Measurements from ENCODE around the gene CST9L.

Gene CST9L

DNA sequence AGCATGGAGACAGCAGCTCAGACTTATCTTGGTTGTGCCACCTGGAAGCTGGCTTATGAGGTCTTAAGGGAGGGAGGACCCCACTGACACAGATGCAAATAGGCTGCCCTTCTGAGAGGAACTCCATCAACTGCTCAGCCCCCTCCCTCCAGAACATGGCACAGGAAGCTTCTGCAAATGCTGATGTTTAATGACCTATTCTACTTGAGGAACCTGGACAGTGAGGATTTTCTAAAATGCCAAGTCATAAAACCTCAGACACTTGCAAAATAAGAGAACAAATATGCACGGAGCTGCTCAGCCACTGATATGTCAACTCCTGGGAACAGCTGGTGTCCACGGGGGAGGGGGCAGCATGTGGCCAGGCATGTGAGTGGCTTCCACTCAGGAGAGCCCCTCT, 34.0 kb upstream of the CST9L start:
- no peak overlapping the region for H3K9ac ChIP-seq (ENCODE audit: low read length)
- no peak overlapping the region for H2BK120ac ChIP-seq (ENCODE audit: insufficient read depth, low read length, poor library complexity)
- no peak overlapping the region for H3K23ac ChIP-seq (ENCODE audit: low read length)
- H3K27ac ChIP-seq (ENCODE audit: low read depth, low read length), result no peak overlapping the region
- no peak overlapping the region for H4K8ac ChIP-seq (ENCODE audit: low read depth, low read length)
- H4K91ac ChIP-seq (ENCODE audit: low read depth, low read length), result no peak overlapping the region
- H3K27me3 ChIP-seq (ENCODE audit: insufficient read depth, low read length), result no peaks in the 10 kb centered on the region
- no peak overlapping the region for H2BK12ac ChIP-seq (ENCODE audit: low read length)
- no peak overlapping the region for H3K14ac ChIP-seq (ENCODE audit: low read length)
- H3K4me1 ChIP-seq (ENCODE audit: control insufficient read depth in 1 of 2, insufficient read depth in 2 of 2, low read length in 2 of 2), result peaks cover 2 to 4% of the 10 kb centered on the region in 2 experiments
- peaks cover 4% of the 10 kb centered on the region for H3K9me3 ChIP-seq (ENCODE audit: insufficient read depth, low read depth, low read length)
- no peak overlapping the region for H3K4me3 ChIP-seq (ENCODE audit: low read depth, low read length)
- H4K12ac ChIP-seq (ENCODE audit: low read depth, low read length), result no peak overlapping the region
- no peaks in the 10 kb centered on the region for H3K79me2 ChIP-seq (ENCODE audit: control insufficient read depth, insufficient read depth, low read length, poor library complexity)
- no peak overlapping the region for H3K4ac ChIP-seq (ENCODE audit: low read depth, low read length)
- no peak overlapping the region for H2AFZ ChIP-seq (ENCODE audit: insufficient read depth, low read length, poor library complexity)
- H3K18ac ChIP-seq (ENCODE audit: low read length), result no peak overlapping the region
- no peaks in the 10 kb centered on the region for H3K36me3 ChIP-seq (ENCODE audit: control insufficient read depth in 1 of 2, insufficient read depth in 2 of 2, low read length in 2 of 2)
- H2AK5ac ChIP-seq (ENCODE audit: low read length), result no peak overlapping the region
- H3K79me1 ChIP-seq (ENCODE audit: low read length), result no peaks in the 10 kb centered on the region
- DNase-seq, result no peak
- H2BK5ac ChIP-seq (ENCODE audit: low read depth, low read length, poor library complexity), result no peak overlapping the region
- H3K4me2 ChIP-seq (ENCODE audit: low read length), result no peak overlapping the region
- no CpG with 5 or more reads among the region's 2 CpGs for WGBS (ENCODE audit: extremely low coverage, insufficient coverage, insufficient read length)

DNA sequence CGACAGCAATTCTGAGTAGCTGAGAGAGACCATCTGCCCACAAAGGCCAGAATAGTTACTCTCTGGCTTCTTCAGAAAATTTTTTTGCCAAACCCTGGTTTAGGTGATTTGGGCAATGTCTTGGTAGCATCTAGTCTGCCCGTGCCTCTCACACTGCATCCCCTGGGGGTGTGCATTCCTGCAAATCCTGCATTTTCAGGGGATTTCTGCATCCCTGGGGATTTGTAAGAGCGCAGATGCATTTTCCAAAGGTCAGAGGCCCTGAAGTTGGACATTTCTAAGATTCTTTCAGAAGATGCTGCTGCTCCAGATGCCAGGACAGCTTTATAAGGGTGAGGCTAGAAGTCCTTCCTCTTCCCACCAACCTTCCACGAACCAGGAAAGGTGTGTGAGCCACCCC, 33.4 kb upstream of the CST9L start:
- H3K14ac ChIP-seq (ENCODE audit: low read length), result no peak overlapping the region
- H4K91ac ChIP-seq (ENCODE audit: low read depth, low read length), result no peak overlapping the region
- no peak overlapping the region for H4K12ac ChIP-seq (ENCODE audit: low read depth, low read length)
- H3K27ac ChIP-seq (ENCODE audit: low read depth, low read length), result no peak overlapping the region
- no peaks in the 10 kb centered on the region for H3K79me2 ChIP-seq (ENCODE audit: control insufficient read depth, insufficient read depth, low read length, poor library complexity)
- H2BK5ac ChIP-seq (ENCODE audit: low read depth, low read length, poor library complexity), result no peak overlapping the region
- no peak overlapping the region for H3K4me2 ChIP-seq (ENCODE audit: low read length)
- no peak overlapping the region for H4K8ac ChIP-seq (ENCODE audit: low read depth, low read length)
- no peak overlapping the region for H3K4ac ChIP-seq (ENCODE audit: low read depth, low read length)
- no peak overlapping the region for H2BK120ac ChIP-seq (ENCODE audit: insufficient read depth, low read length, poor library complexity)
- no peaks in the 10 kb centered on the region for H3K36me3 ChIP-seq (ENCODE audit: control insufficient read depth in 1 of 2, insufficient read depth in 2 of 2, low read length in 2 of 2)
- peaks cover 2 to 4% of the 10 kb centered on the region in 2 experiments for H3K4me1 ChIP-seq (ENCODE audit: control insufficient read depth in 1 of 2, insufficient read depth in 2 of 2, low read length in 2 of 2)
- WGBS (ENCODE audit: extremely low coverage, insufficient coverage, insufficient read length), result no CpG with 5 or more reads among the region's 4 CpGs
- H3K18ac ChIP-seq (ENCODE audit: low read length), result no peak overlapping the region
- peak in 1 of 2 donors; percentile 10 for DNase-seq
- no peak overlapping the region for H3K23ac ChIP-seq (ENCODE audit: low read length)
- no peak overlapping the region for H2BK12ac ChIP-seq (ENCODE audit: low read length)
- H3K27me3 ChIP-seq (ENCODE audit: insufficient read depth, low read length), result no peaks in the 10 kb centered on the region
- no peak overlapping the region for H2AFZ ChIP-seq (ENCODE audit: insufficient read depth, low read length, poor library complexity)
- H3K79me1 ChIP-seq (ENCODE audit: low read length), result no peaks in the 10 kb centered on the region
- H3K4me3 ChIP-seq (ENCODE audit: low read depth, low read length), result no peak overlapping the region
- H3K9ac ChIP-seq (ENCODE audit: low read length), result no peak overlapping the region
- H3K9me3 ChIP-seq (ENCODE audit: insufficient read depth, low read depth, low read length), result peaks cover 4% of the 10 kb centered on the region
- no peak overlapping the region for H2AK5ac ChIP-seq (ENCODE audit: low read length)

DNA sequence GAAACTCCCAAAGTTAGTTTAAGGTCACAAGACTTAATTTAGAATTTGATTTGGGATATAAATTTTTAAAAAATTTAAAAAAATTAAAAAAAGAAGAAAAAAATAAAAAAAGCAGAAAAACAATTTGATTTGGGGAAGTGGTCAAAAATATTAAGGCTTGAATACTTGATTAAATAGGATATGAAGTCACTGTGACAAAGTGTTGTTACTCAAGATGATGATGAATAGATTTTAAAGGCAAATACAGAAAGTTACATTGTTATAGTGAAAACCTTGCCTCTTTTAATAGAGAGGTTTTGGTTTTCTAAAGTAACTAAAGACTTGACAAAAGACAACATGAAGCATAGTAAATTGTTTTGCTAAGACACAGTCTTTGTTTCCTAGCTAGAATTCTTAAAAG, 30.2 kb upstream of the CST9L start:
- no peak overlapping the region for H3K4me3 ChIP-seq (ENCODE audit: low read depth, low read length)
- H2BK12ac ChIP-seq (ENCODE audit: low read length), result no peak overlapping the region
- no peak for DNase-seq
- no peak overlapping the region for H3K27ac ChIP-seq (ENCODE audit: low read depth, low read length)
- no peaks in the 10 kb centered on the region for H3K36me3 ChIP-seq (ENCODE audit: control insufficient read depth in 1 of 2, insufficient read depth in 2 of 2, low read length in 2 of 2)
- no peak overlapping the region for H4K8ac ChIP-seq (ENCODE audit: low read depth, low read length)
- H2BK5ac ChIP-seq (ENCODE audit: low read depth, low read length, poor library complexity), result no peak overlapping the region
- H3K79me1 ChIP-seq (ENCODE audit: low read length), result no peaks in the 10 kb centered on the region
- no peak overlapping the region for H2BK120ac ChIP-seq (ENCODE audit: insufficient read depth, low read length, poor library complexity)
- no peak overlapping the region for H4K91ac ChIP-seq (ENCODE audit: low read depth, low read length)
- no peaks in the 10 kb centered on the region for H3K79me2 ChIP-seq (ENCODE audit: control insufficient read depth, insufficient read depth, low read length, poor library complexity)
- peaks cover 4% of the 10 kb centered on the region for H3K9me3 ChIP-seq (ENCODE audit: insufficient read depth, low read depth, low read length)
- no peak overlapping the region for H3K18ac ChIP-seq (ENCODE audit: low read length)
- no peak overlapping the region for H3K23ac ChIP-seq (ENCODE audit: low read length)
- no peak overlapping the region for H2AFZ ChIP-seq (ENCODE audit: insufficient read depth, low read length, poor library complexity)
- H3K27me3 ChIP-seq (ENCODE audit: insufficient read depth, low read length), result no peaks in the 10 kb centered on the region
- H3K4me2 ChIP-seq (ENCODE audit: low read length), result no peak overlapping the region
- no peak overlapping the region for H3K9ac ChIP-seq (ENCODE audit: low read length)
- H3K4ac ChIP-seq (ENCODE audit: low read depth, low read length), result no peak overlapping the region
- no peak overlapping the region for H4K12ac ChIP-seq (ENCODE audit: low read depth, low read length)
- no peak overlapping the region for H3K14ac ChIP-seq (ENCODE audit: low read length)
- H2AK5ac ChIP-seq (ENCODE audit: low read length), result no peak overlapping the region
- peaks cover 2 to 4% of the 10 kb centered on the region in 2 experiments for H3K4me1 ChIP-seq (ENCODE audit: control insufficient read depth in 1 of 2, insufficient read depth in 2 of 2, low read length in 2 of 2)

DNA sequence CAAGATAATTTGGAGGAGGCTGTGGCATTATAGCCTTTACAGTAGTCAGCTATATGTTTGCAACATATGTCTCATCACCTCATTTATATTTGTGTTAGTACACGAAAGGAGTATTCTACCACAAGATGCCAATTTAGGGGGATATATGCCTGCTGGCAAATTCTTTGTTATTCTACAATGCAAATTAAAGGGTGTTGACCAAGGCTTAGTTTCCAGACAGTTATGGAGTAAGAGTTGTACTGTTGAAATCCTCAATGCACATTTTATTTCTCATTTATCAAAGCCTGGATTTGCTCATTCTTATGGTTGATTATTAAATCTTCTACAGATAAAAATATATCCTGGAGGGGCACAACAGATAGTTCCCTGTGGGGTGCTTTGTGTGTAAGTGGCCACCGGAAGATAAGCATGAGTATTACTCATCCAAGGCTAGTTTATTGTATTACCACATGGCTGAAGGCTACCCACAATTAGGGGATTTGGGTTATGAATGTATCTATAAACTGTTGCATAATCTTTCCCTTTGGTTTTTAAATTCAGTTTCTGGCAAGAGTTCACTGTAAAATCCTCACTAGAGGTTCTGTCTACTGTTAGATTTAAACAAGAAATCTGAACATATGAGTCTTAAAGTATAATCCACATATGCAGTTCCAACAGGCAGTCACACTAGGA, 28.4 kb upstream of the CST9L start:
- no CpG with 5 or more reads among the region's 2 CpGs for WGBS (ENCODE audit: extremely low coverage, insufficient coverage, insufficient read length)
- Histone ChIP-seq H3K79me1 (ENCODE audit: low read length) (no peaks in the 10 kb centered on the region), H2AK5ac (ENCODE audit: low read length) (no peak overlapping the region), H2BK5ac (ENCODE audit: low read depth, low read length, poor library complexity) (no peak overlapping the region), H3K4me3 (ENCODE audit: low read depth, low read length) (no peak overlapping the region), H3K9ac (ENCODE audit: low read length) (no peak overlapping the region), H3K18ac (ENCODE audit: low read length) (no peak overlapping the region), H3K27me3 (ENCODE audit: insufficient read depth, low read length) (no peaks in the 10 kb centered on the region), H3K27ac (ENCODE audit: low read depth, low read length) (no peak overlapping the region), H2BK120ac (ENCODE audit: insufficient read depth, low read length, poor library complexity) (no peak overlapping the region), H3K4ac (ENCODE audit: low read depth, low read length) (no peak overlapping the region), H2BK12ac (ENCODE audit: low read length) (no peak overlapping the region), H3K4me1 (ENCODE audit: control insufficient read depth in 1 of 2, insufficient read depth in 2 of 2, low read length in 2 of 2) (peaks cover 0 to 1% of the 10 kb centered on the region in 2 experiments), H3K23ac (ENCODE audit: low read length) (no peak overlapping the region), H3K36me3 (ENCODE audit: control insufficient read depth in 1 of 2, insufficient read depth in 2 of 2, low read length in 2 of 2) (no peaks in the 10 kb centered on the region), H2AFZ (ENCODE audit: insufficient read depth, low read length, poor library complexity) (no peak overlapping the region), H3K14ac (ENCODE audit: low read length) (no peak overlapping the region), H4K8ac (ENCODE audit: low read depth, low read length) (no peak overlapping the region), H4K91ac (ENCODE audit: low read depth, low read length) (no peak overlapping the region), H3K79me2 (ENCODE audit: control insufficient read depth, insufficient read depth, low read length, poor library complexity) (no peaks in the 10 kb centered on the region), H3K4me2 (ENCODE audit: low read length) (no peak overlapping the region), H4K12ac (ENCODE audit: low read depth, low read length) (no peak overlapping the region), H3K9me3 (ENCODE audit: insufficient read depth, low read depth, low read length) (peaks cover 2% of the 10 kb centered on the region)
- DNase-seq, result no peak
